Hematopoietic multipotent progenitor cell treated with erythropoietin and hydrocortisone succinate and interleukin-3 and kit ligand, for 4 days (in vitro differentiated cells): ENCODE results near the gene SPTLC2.
"Not testable (repeated sequence)": the region's sequence is repeated elsewhere in the genome, so short reads cannot be mapped to it uniquely, and the experiment has no call there.

Experiments
- DNase-seq: peaks from one replicate; pipeline ENCODE4 v3.0.0-alpha.2; 2015

The SPTLC2 gene

GRCh38 chr14:77544571-77544970 lies 71.9 kb downstream of the SPTLC2 start:
- peak; percentile 28 for DNase-seq

DNA sequence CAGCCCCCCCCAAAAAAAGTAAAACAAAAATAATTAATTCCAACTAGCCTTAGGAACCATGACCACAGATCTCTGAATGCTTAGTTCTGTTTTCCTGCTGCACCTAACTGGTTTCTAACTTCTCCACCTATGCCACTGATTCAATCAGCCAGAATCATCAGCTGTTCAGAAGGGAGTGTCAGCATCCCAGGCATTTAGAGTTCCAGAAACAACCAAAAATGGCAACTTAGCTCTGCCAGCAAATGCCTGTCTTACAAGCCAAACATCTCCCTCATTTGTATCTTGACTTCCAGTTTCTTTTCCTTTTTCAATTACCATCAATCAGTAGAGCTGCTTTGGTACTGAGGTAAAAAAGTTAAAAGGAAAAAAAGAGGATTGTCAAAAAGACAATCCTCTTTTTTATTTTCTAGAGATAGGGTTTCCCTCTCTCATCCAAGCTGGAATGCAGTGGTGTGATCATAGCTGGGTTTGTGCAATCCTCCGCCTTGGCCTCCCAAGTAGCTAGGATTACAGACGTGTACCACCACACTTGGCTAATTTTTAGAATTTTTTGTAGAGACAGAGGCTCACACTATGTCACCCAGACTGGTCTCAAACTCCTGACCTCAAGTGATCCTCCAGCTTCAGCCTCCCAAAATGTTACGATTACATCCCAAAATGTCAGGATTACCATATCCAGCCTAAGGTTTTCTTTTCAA lies 72.7 kb downstream of the SPTLC2 start:
- no peak for DNase-seq

DNA sequence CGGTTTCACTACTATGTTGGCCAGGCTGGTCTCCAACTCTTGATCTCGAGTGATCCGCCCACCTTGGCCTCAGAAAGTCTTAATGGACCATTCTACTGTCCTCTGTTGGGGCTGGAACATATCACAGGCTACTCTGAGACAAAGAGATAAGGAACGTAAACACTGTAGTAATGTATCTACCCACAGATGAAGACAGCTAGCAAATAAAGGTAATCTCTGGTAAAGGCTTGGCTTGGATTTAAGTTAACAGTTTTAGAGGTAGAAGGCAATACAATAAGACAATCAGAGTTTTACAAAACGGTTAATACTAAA lies 73.2 kb downstream of the SPTLC2 start:
- peak; percentile 62 for DNase-seq

GRCh38 chr14:77542421-77543239 lies 73.8 kb downstream of the SPTLC2 start:
- DNase-seq, result peak; percentile 52

- peak; percentile 64 for DNase-seq
Measured at GRCh38 chr14:77541905-77542304, 74.5 kb downstream of the SPTLC2 start.

DNA sequence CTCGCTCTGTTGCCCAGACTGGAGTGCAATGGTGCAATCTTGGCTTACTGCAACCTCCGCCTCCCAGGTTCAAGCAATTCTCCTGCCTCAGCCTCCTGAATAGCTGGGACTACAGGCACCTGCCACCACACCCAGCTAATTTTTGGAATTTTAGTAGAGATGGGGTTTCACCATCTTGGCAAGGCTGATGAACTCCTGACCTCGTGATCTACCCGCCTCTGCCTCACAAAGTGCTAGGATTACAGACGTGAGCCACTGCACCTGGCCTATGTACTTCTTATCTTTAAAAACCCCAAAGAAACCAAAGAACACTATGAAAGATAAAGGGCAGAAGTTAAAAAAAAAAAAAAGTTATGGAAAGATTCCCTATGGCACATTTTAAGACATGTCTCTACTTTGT lies 79.5 kb downstream of the SPTLC2 start:
- not testable (repeated sequence) for DNase-seq

- DNase-seq, result no peak
Measured at GRCh38 chr14:77531071-77531470, 85.4 kb downstream of the SPTLC2 start.

DNA sequence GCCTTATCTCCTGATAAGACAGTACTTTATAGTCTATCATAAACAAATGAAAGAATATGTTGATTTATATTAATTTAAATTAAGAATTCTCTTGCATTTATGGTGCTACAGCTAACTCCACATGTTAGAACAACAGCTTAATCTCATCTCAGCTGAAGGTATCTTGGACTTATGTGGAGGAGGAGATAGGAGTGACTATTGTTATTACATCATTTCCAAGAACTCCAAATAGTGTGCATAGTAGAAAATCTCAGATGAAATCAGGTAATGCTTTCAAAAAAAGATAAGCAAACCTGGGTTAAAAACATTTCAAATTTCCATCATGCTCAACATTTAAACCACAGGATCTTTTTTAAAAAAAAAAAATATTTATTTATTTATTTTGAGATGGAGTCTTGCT lies 86.5 kb downstream of the SPTLC2 start:
- DNase-seq, result peak; percentile 28

- DNase-seq, result no peak
Measured at GRCh38 chr14:77529213-77529612, 87.2 kb downstream of the SPTLC2 start.

- DNase-seq, result not testable (repeated sequence)
Measured at GRCh38 chr14:77528701-77529100, 87.7 kb downstream of the SPTLC2 start.

DNA sequence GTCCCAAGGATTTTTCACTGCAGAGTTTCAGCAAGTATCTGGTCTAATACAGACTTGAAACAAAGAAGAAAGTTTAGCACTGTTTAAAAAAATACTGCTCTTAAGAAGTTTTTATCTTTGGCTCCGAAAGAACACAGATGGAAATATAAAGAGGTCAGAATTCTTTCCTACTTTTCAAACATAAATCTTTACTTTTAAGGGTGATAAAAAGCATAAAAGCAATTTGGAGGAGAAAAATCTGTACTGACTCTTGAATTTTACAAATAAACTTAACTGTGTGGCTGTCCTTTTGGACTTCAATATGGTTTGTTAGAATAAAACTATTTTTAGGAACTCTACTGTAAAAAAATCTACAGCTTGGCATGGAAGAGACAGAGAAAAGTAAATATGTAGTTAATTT lies 90.2 kb downstream of the SPTLC2 start:
- DNase-seq, result no peak

- DNase-seq, result no peak
Measured at GRCh38 chr14:77524536-77524935, 91.9 kb downstream of the SPTLC2 start.

GRCh38 chr14:77523109-77523508 lies 93.3 kb downstream of the SPTLC2 start:
- no peak for DNase-seq

- DNase-seq, result no peak
Measured at GRCh38 chr14:77520555-77520954, 95.9 kb downstream of the SPTLC2 start.

- DNase-seq, result no peak
Measured at GRCh38 chr14:77516126-77516525, 100.3 kb downstream of the SPTLC2 start.

DNA sequence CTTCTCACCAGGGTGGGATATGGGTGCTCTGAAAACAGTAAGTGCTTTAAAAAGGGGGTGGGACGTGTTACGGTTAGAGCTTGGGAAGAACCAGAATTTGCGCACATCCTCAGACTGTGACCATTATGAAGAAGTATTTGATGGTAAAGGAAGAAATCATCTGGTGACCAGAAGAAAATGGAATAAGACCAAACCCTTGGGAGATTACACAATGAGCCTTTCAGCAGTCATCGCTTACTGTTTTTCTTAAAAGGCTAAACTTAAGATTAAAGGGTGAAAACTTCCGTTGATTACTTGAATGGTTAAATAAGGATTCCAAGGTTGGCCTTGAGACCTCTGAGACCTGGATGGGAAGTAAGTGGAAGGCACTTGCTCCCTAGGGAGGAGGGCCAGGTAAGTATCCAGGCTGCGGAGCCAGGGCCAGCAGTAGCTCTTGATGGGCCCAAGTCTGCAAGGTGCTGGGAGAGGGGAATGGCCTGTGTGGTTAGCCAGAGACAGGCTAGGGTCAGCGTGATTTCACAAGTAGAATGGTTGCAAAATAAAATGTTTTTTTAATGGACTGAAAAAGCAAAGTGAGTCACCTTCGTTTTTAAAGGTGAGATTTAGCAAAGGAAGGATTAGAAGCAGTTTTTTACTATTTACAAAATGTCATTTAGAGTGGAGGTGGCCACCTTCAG lies 104.8 kb downstream of the SPTLC2 start:
- DNase-seq, result no peak

- no peak for DNase-seq
Measured at GRCh38 chr14:77509366-77509765, 107.1 kb downstream of the SPTLC2 start.

GRCh38 chr14:77508876-77509275 lies 107.6 kb downstream of the SPTLC2 start:
- no peak for DNase-seq

- DNase-seq, result no peak
Measured at GRCh38 chr14:77508249-77508648, 108.2 kb downstream of the SPTLC2 start.

DNA sequence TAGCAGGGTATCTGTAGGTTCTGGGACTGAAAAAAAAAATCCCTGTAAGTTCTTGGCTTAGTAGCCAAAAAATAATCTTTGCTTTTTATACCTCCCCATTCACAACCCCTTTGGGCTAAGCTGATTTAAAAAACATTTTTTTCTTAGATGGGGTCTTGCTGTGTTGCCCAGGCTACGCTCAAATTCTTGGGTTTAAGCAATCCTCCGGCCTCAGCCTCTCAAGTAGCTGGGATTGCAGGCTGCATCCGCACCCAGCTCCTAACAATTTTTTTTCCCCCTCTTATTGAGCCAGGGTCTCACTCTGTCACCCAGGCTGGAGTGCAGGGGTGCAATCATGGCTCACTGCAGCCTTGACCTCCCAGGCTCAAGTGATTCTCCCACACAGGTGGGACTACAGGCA lies 108.7 kb downstream of the SPTLC2 start:
- no peak for DNase-seq

GRCh38 chr14:77505031-77505430 lies 111.4 kb downstream of the SPTLC2 start:
- no peak for DNase-seq

DNA sequence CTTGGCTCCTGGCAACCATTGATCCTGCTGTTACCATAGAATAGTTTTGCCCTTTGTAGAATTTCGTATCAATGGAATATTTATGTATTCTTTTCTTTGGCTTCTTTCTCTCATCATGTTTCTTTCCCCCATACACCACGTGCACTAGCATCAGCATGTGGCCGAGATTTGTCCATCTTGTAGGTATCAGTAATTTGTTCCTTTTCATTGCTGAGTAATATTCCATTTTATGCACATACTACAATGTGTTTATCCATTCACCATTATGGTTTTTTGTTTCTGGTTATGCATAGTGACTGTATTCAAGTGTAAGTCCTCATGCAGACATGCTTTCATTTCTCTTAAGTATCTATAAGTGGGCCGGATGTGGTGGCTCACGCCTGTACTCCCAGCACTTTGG lies 113.3 kb downstream of the SPTLC2 start:
- DNase-seq, result no peak

- no peak for DNase-seq
Measured at GRCh38 chr14:77502109-77502782, 114.2 kb downstream of the SPTLC2 start.
